ENCODE measurements around the gene CYP21A2. TPM values are rescaled to one million over a fixed set of nuclear protein-coding genes. Genes with fewer than 3 reads are reported as not detected.

The CYP21A2 gene
- total and polyA plus RNA-seq, 2 donors (not counting 1 experiment from before 2014, with no cell fraction given): not detected

DNA sequence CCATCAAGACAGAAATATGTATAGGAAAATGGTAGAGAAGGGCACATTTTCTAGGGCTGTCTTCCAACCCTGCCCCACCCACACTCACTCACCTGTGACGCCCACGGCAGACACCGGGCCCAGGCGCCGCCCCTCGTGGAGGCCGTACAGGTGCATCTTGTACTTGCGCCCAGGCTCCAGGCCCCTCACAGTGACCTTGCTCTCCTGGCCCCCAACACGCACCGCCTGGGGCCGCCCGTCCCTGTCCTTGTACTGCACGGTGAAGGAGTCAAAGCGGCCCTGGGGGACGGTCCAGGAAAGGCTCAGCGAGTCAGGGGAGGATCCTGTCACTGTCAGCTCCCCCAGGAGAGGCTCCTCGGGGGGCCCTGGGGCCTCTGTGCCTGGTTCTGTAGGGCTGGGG, 19.8 kb downstream of the CYP21A2 start:
- Histone ChIP-seq H3K4me1 (ENCODE audit: control insufficient read depth in 2 of 2, insufficient read depth in 2 of 2, low read length in 2 of 2) (no peaks in the 10 kb centered on the region), H2AFZ (ENCODE audit: insufficient read depth, low read depth, low read length, poor library complexity, severe bottlenecking) (no peak overlapping the region), H3K4me3 (ENCODE audit: control extremely low read depth in 1 of 5, extremely low read depth in 1 of 5, insufficient read depth in 1 of 5, low read depth in 2 of 5, low read length in 4 of 5) (no peak overlapping the region), H3K4me2 (replicated peaks; ENCODE audit: low read depth, low read length, poor library complexity, severe bottlenecking) (no peak overlapping the region), H3K36me3 (replicated peaks in 1 of 2; ENCODE audit: control extremely low read depth in 1 of 2, control insufficient read depth in 1 of 2, extremely low read depth in 1 of 2, insufficient read depth in 2 of 2, low read length in 1 of 2) (no peaks in the 10 kb centered on the region), H4K20me1 (ENCODE audit: control insufficient read depth, insufficient read depth, low read length, poor library complexity, severe bottlenecking) (no peaks in the 10 kb centered on the region), H3K9ac (ENCODE audit: low read length) (no peak overlapping the region), H3K27ac (ENCODE audit: low read length in 2 of 2) (no peak overlapping the region), H3K27me3 (replicated peaks in 1 of 4; ENCODE audit: control extremely low read depth in 1 of 4, control insufficient read depth in 3 of 4, insufficient read depth in 4 of 4, low read length in 3 of 4) (no peaks in the 10 kb centered on the region), H3K79me2 (ENCODE audit: control insufficient read depth, insufficient read depth, low read length) (no peaks in the 10 kb centered on the region), H3K9me3 (ENCODE audit: control extremely low read depth in 1 of 3, control insufficient read depth in 2 of 3, insufficient read depth in 1 of 3, low read length in 2 of 3) (no peaks in the 10 kb centered on the region)
- ATAC-seq (ENCODE audit: low read depth) (no peak), DNase-seq (no peak)
- ChIA-PET POLR2A (no interaction called here), CTCF (no interaction called here)
- no peak overlapping the region for H3K4me3 Mint-ChIP-seq
- no peak overlapping the region for H3K27ac Mint-ChIP-seq
- no peaks in the 10 kb centered on the region for H3K9me3 Mint-ChIP-seq (ENCODE audit: insufficient read depth)
- no peaks in the 10 kb centered on the region for H3K4me1 Mint-ChIP-seq
- WGBS (ENCODE audit: insufficient coverage): 84% methylated on average over 17 of the region's 17 CpGs
- TF ChIP-seq, protein P1, sequence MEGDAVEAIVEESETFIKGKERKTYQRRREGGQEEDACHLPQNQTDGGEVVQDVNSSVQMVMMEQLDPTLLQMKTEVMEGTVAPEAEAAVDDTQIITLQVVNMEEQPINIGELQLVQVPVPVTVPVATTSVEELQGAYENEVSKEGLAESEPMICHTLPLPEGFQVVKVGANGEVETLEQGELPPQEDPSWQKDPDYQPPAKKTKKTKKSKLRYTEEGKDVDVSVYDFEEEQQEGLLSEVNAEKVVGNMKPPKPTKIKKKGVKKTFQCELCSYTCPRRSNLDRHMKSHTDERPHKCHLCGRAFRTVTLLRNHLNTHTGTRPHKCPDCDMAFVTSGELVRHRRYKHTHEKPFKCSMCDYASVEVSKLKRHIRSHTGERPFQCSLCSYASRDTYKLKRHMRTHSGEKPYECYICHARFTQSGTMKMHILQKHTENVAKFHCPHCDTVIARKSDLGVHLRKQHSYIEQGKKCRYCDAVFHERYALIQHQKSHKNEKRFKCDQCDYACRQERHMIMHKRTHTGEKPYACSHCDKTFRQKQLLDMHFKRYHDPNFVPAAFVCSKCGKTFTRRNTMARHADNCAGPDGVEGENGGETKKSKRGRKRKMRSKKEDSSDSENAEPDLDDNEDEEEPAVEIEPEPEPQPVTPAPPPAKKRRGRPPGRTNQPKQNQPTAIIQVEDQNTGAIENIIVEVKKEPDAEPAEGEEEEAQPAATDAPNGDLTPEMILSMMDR (IDR thresholded peaks at IDR 0.05): no peak
- TF ChIP-seq EZH2 (IDR thresholded peaks at IDR 0.05; ENCODE audit: borderline replicate concordance, insufficient read depth, low read depth, low read length, poor library complexity, severe bottlenecking): no peak
- intact Hi-C loops (cut with micrococcal nuclease): no loop called here
- H3K27me3 Mint-ChIP-seq: peaks cover 19% of the 10 kb centered on the region

DNA sequence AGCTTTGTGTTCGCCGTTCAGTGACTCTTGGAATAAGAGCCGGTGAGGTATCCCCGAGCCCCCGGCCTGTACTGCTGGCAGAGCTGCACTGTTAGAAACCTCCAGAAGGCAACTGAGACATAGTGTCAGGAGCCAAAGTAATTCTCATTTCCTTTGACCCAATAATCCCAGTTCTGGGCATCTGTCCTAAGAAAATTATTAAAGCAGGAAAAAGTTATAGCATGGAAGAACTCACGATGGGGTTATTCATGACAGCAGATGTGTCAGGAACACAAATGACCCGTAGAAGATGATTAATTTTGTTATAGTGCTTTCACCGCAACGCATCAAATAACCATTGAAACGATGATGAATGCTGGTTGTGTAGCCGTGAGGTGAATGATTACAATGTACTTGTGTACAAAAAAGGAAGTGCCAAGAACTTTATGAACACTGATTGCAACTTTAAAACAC, 20.3 kb downstream of the CYP21A2 start:
- Histone ChIP-seq H3K27ac (ENCODE audit: low read length in 2 of 2) (no peak overlapping the region), H4K20me1 (ENCODE audit: control insufficient read depth, insufficient read depth, low read length, poor library complexity, severe bottlenecking) (no peaks in the 10 kb centered on the region), H3K27me3 (replicated peaks in 1 of 4; ENCODE audit: control extremely low read depth in 1 of 4, control insufficient read depth in 3 of 4, insufficient read depth in 4 of 4, low read length in 3 of 4) (no peaks in the 10 kb centered on the region), H3K4me3 (ENCODE audit: control extremely low read depth in 1 of 5, extremely low read depth in 1 of 5, insufficient read depth in 1 of 5, low read depth in 2 of 5, low read length in 4 of 5) (no peak overlapping the region), H2AFZ (ENCODE audit: insufficient read depth, low read depth, low read length, poor library complexity, severe bottlenecking) (no peak overlapping the region), H3K4me1 (ENCODE audit: control insufficient read depth in 2 of 2, insufficient read depth in 2 of 2, low read length in 2 of 2) (no peaks in the 10 kb centered on the region), H3K4me2 (replicated peaks; ENCODE audit: low read depth, low read length, poor library complexity, severe bottlenecking) (no peak overlapping the region), H3K36me3 (replicated peaks in 1 of 2; ENCODE audit: control extremely low read depth in 1 of 2, control insufficient read depth in 1 of 2, extremely low read depth in 1 of 2, insufficient read depth in 2 of 2, low read length in 1 of 2) (no peaks in the 10 kb centered on the region), H3K9ac (ENCODE audit: low read length) (no peak overlapping the region), H3K79me2 (ENCODE audit: control insufficient read depth, insufficient read depth, low read length) (no peaks in the 10 kb centered on the region), H3K9me3 (ENCODE audit: control extremely low read depth in 1 of 3, control insufficient read depth in 2 of 3, insufficient read depth in 1 of 3, low read length in 2 of 3) (no peaks in the 10 kb centered on the region)
- ChIA-PET CTCF (no interaction called here), POLR2A (no interaction called here)
- intact Hi-C loops (cut with micrococcal nuclease): no loop called here
- DNase-seq: no peak
- Mint-ChIP-seq H3K9me3 (ENCODE audit: insufficient read depth) (no peaks in the 10 kb centered on the region), H3K27me3 (peaks cover 19% of the 10 kb centered on the region), H3K4me3 (no peak overlapping the region), H3K27ac (no peak overlapping the region), H3K4me1 (no peaks in the 10 kb centered on the region)
- TF ChIP-seq, protein P1 (IDR thresholded peaks at IDR 0.05): no peak
- TF ChIP-seq EZH2 (IDR thresholded peaks at IDR 0.05; ENCODE audit: borderline replicate concordance, insufficient read depth, low read depth, low read length, poor library complexity, severe bottlenecking): no peak
- no peak for ATAC-seq (ENCODE audit: low read depth)
- 85% methylated on average over 11 of the region's 11 CpGs for WGBS (ENCODE audit: insufficient coverage)

Data from B cell (primary cell).